ENCODE data around the gene IPO11. TPM values are rescaled to one million over a fixed set of nuclear protein-coding genes. Genes with fewer than 3 reads are reported as not detected.
A peak's percentile ranks its signal among the peaks of the same experiment; 100 is the strongest.

IPO11 gene
- total RNA-seq, 5 donors from 2014 or later (not counting 1 experiment from before 2014, with no cell fraction given), result 17.4 to 25.7 (median 24.7) TPM

GRCh38 chr5:62403411-62404250 lies 8.9 kb upstream of the IPO11 start, which contains the start of gene DIMT1:
TSS of gene DIMT1 (minus strand) at chr5:62403905. CDS start at chr5:62403772, 133 bp downstream.
- CTCF ChIA-PET, result interaction anchor here (0.7 to 2.7 kb wide), 13 partner anchors 9 to 1709 kb away, joined by 3 to 21 read pairs (median 4); partner anchors contain the start of genes IPO11 (in 1 of the 2), KIF2A (in 1 of the 2) and LRRC70 (in 1 of the 2)
- peak; percentile 76 to 95 (median 90) for DNase-seq

DNA sequence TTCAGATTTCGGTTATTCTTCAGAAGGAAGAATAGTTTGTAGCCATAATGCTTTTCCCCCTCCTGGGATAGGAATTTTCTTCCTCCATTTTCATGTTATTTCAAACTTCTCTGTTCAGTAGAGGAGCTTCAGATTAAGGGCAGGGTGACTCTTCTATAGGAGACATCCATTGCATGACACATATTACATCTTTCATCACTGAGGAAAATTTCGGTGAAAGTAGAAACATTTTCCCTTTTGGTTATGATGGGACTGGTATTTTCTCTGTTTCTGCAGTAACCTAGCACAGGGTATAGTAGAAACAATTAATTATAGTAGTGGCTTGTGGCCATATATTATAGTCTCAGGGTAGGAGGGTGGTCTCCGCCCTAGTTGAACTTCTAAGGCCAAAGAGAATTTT lies 1.1 kb downstream of the IPO11 start:
- no peak for ATAC-seq (replicated peaks in 1 of 4)
- Mint-ChIP-seq H3K36me3 (peaks cover 10% of the 10 kb centered on the region), H3K9me3 (no peaks in the 10 kb centered on the region), H3K27me3 (peaks cover 0 to 2% of the 10 kb centered on the region in 2 donors), H3K27ac (no peak overlapping the region), H3K4me3 (peak overlapping the region; percentile 87 to 91 (median 88)), H3K4me1 (peaks cover 26 to 34% (median 31%) of the 10 kb centered on the region in 3 donors)
- no peaks in the 10 kb centered on the region for H3K9me3 ChIP-seq
- POLR2A ChIA-PET, result interaction anchor here (1.5 to 2.6 kb wide), 3 partner anchors 10 to 108 kb away, joined by 6 to 70 read pairs (median 9); partner anchors contain the start of genes DIMT1 (in 2 of the 2) and KIF2A (in 1 of the 2)
- no CpG with 5 or more reads among the region's 3 CpGs for WGBS (ENCODE audit: insufficient coverage)
- peaks cover 13 to 15% of the 10 kb centered on the region in 2 experiments for H3K4me1 ChIP-seq (ENCODE audit: control insufficient read depth in 1 of 2, extremely low read depth in 1 of 2, insufficient read depth in 2 of 2, low read length in 2 of 2)
- CTCF ChIA-PET, result interaction anchor here (0.6 to 1.3 kb wide), 3 partner anchors 8 to 11 kb away, joined by 3 to 4 read pairs (median 3); partner anchors contain the start of gene DIMT1 (in 1 of the 2)
- H3K27me3 ChIP-seq (replicated peaks in 1 of 2; ENCODE audit: control insufficient read depth in 2 of 2, extremely low read depth in 1 of 2, insufficient read depth in 2 of 2, low read length in 1 of 2), result no peaks in the 10 kb centered on the region
- H3K36me3 ChIP-seq (ENCODE audit: control insufficient read depth in 2 of 2, extremely low read depth in 1 of 2, insufficient read depth in 1 of 2, low read length in 1 of 2), result peaks cover 0 to 5% of the 10 kb centered on the region in 2 donors
- DNase-seq, result no peak
- peak overlapping the region; percentile 93 to 98 for H3K4me3 ChIP-seq (ENCODE audit: control insufficient read depth in 1 of 2, extremely low read depth in 1 of 2, low read length in 1 of 2)
- H3K27ac ChIP-seq (ENCODE audit: low read length), result no peak overlapping the region

More at GRCh38 chr5:62403411-62404250, 8.9 kb upstream of the IPO11 start, which contains the start of gene DIMT1:
- POLR2A ChIA-PET, result interaction anchor here (0.5 to 3.8 kb wide), 14 partner anchors 9 to 1072 kb away, joined by 3 to 70 read pairs (median 5); partner anchors contain the start of genes IPO11 (in 2 of the 2) and KIF2A (in 1 of the 2)
- ATAC-seq (replicated peaks in 1 of 4), result peak; percentile 97 to 99 (median 98)
- Histone ChIP-seq H3K27ac (ENCODE audit: low read length) (peak within 1 kb of the TSS; percentile 86), H3K27me3 (replicated peaks in 1 of 2; ENCODE audit: control insufficient read depth in 2 of 2, extremely low read depth in 1 of 2, insufficient read depth in 2 of 2, low read length in 1 of 2) (no peaks in the 10 kb centered on the region), H3K36me3 (ENCODE audit: control insufficient read depth in 2 of 2, extremely low read depth in 1 of 2, insufficient read depth in 1 of 2, low read length in 1 of 2) (peaks cover 0 to 11% of the 10 kb centered on the region in 2 donors), H3K4me1 (ENCODE audit: control insufficient read depth in 1 of 2, extremely low read depth in 1 of 2, insufficient read depth in 2 of 2, low read length in 2 of 2) (peaks cover 4 to 14% of the 10 kb centered on the region in 2 experiments), H3K9me3 (no peaks in the 10 kb centered on the region), H3K4me3 (ENCODE audit: control insufficient read depth in 1 of 2, extremely low read depth in 1 of 2, low read length in 1 of 2) (peak within 1 kb of the TSS; percentile 80 to 92)
- Mint-ChIP-seq H3K4me1 (peaks cover 27 to 33% (median 28%) of the 10 kb centered on the region in 3 donors), H3K36me3 (peaks cover 14% of the 10 kb centered on the region), H3K9me3 (no peaks in the 10 kb centered on the region), H3K4me3 (peak within 1 kb of the TSS; percentile 92 to 97 (median 96)), H3K27ac (peak within 1 kb of the TSS; percentile 88 to 89), H3K27me3 (no peaks in the 10 kb centered on the region)
- WGBS (ENCODE audit: insufficient coverage), result under 1% methylated on average over 66 of the region's 66 CpGs

- CTCF ChIA-PET, result interaction anchor here (0.5 to 1.5 kb wide), 2 partner anchors 16 to 45 kb away, joined by 3 to 5 read pairs; no protein-coding TSS in a partner anchor
- DNase-seq (no peak), ATAC-seq (replicated peaks in 1 of 4) (no peak)
- Mint-ChIP-seq H3K9me3 (no peaks in the 10 kb centered on the region), H3K27me3 (no peaks in the 10 kb centered on the region), H3K27ac (no peak overlapping the region), H3K4me1 (peaks cover 32 to 36% (median 35%) of the 10 kb centered on the region in 3 donors), H3K36me3 (peaks cover 18% of the 10 kb centered on the region), H3K4me3 (no peak overlapping the region)
- Histone ChIP-seq H3K4me1 (ENCODE audit: control insufficient read depth in 1 of 2, extremely low read depth in 1 of 2, insufficient read depth in 2 of 2, low read length in 2 of 2) (peaks cover under 1 to 5% of the 10 kb centered on the region in 2 experiments), H3K4me3 (ENCODE audit: control insufficient read depth in 1 of 2, extremely low read depth in 1 of 2, low read length in 1 of 2) (no peak overlapping the region), H3K9me3 (no peaks in the 10 kb centered on the region), H3K27ac (ENCODE audit: low read length) (no peak overlapping the region), H3K36me3 (ENCODE audit: control insufficient read depth in 2 of 2, extremely low read depth in 1 of 2, insufficient read depth in 1 of 2, low read length in 1 of 2) (peaks cover 0 to 10% of the 10 kb centered on the region in 2 donors), H3K27me3 (replicated peaks in 1 of 2; ENCODE audit: control insufficient read depth in 2 of 2, extremely low read depth in 1 of 2, insufficient read depth in 2 of 2, low read length in 1 of 2) (no peaks in the 10 kb centered on the region)
- WGBS (ENCODE audit: insufficient coverage), result no CpG with 5 or more reads among the region's 4 CpGs
- POLR2A ChIA-PET, result no interaction called here
Measured at GRCh38 chr5:62418462-62419076, 6.0 kb downstream of the IPO11 start.

DNA sequence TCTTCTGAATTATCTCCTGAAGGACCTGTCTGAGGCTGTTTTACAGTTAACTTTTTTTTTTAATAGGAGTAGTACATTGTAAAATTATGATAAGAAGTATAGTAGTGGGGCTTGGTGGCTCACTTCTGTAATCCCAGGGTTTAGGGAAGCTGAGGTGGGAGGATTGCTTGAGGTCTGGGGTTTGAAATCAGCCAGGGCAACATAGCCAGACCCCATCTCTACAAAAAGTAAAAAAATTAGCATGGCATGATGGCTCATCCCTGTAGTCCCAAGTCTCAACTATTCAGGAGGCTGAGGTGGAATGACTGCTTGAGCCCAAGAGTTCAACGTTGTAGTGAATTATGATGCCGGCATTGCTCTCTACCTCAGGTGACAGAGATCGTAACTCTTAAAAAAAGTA lies 7.0 kb downstream of the IPO11 start:
- no peaks in the 10 kb centered on the region for H3K27me3 ChIP-seq (replicated peaks in 1 of 2; ENCODE audit: control insufficient read depth in 2 of 2, extremely low read depth in 1 of 2, insufficient read depth in 2 of 2, low read length in 1 of 2)
- no peak overlapping the region for H3K27ac ChIP-seq (ENCODE audit: low read length)
- ATAC-seq (replicated peaks in 1 of 4), result no peak
- peaks cover 0 to 13% of the 10 kb centered on the region in 2 donors for H3K36me3 ChIP-seq (ENCODE audit: control insufficient read depth in 2 of 2, extremely low read depth in 1 of 2, insufficient read depth in 1 of 2, low read length in 1 of 2)
- H3K4me1 Mint-ChIP-seq, result peaks cover 27 to 31% (median 29%) of the 10 kb centered on the region in 3 donors
- H3K4me3 Mint-ChIP-seq, result no peak overlapping the region
- no peak overlapping the region for H3K4me3 ChIP-seq (ENCODE audit: control insufficient read depth in 1 of 2, extremely low read depth in 1 of 2, low read length in 1 of 2)
- no CpG with 5 or more reads among the region's 3 CpGs for WGBS (ENCODE audit: insufficient coverage)
- H3K4me1 ChIP-seq (ENCODE audit: control insufficient read depth in 1 of 2, extremely low read depth in 1 of 2, insufficient read depth in 2 of 2, low read length in 2 of 2), result no peaks in the 10 kb centered on the region
- H3K9me3 ChIP-seq, result no peaks in the 10 kb centered on the region
- ChIA-PET POLR2A (interaction anchor here in 1 of 2 donors (0.6 kb wide), 1 partner anchor 31 kb away, joined by 3 read pairs; no protein-coding TSS in a partner anchor), CTCF (interaction anchor here (0.6 to 1.5 kb wide), 2 partner anchors 17 to 64 kb away, joined by 3 to 4 read pairs; no protein-coding TSS in a partner anchor)
- H3K27me3 Mint-ChIP-seq, result no peaks in the 10 kb centered on the region
- H3K27ac Mint-ChIP-seq, result no peak overlapping the region
- no peaks in the 10 kb centered on the region for H3K9me3 Mint-ChIP-seq
- DNase-seq, result no peak
- H3K36me3 Mint-ChIP-seq, result peaks cover 21% of the 10 kb centered on the region

DNA sequence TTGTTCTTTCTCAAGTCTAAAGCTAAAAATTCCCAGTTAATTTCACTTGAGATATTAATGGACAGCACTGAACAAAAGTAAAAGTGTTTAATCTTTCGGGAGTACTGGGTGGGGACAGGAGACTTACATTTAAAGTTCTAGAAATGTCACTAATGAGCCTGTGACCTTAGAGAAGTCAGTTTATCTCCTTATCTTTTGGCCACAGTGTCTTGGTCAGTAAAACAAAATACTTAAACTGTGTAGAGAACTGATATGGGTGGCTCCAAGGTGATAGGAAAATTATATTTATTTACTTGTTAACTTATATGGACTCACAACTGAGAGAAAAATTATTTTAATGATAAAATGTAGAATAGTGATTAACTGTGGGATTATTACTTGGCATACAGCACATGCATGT lies 8.9 kb downstream of the IPO11 start:
- H3K27me3 ChIP-seq (replicated peaks in 1 of 2; ENCODE audit: control insufficient read depth in 2 of 2, extremely low read depth in 1 of 2, insufficient read depth in 2 of 2, low read length in 1 of 2), result no peaks in the 10 kb centered on the region
- no peak overlapping the region for H3K4me3 ChIP-seq (ENCODE audit: control insufficient read depth in 1 of 2, extremely low read depth in 1 of 2, low read length in 1 of 2)
- Mint-ChIP-seq H3K27me3 (no peaks in the 10 kb centered on the region), H3K9me3 (no peaks in the 10 kb centered on the region), H3K27ac (no peak overlapping the region), H3K36me3 (peaks cover 18% of the 10 kb centered on the region), H3K4me1 (peaks cover 28 to 39% (median 35%) of the 10 kb centered on the region in 3 donors), H3K4me3 (no peak overlapping the region)
- POLR2A ChIA-PET, result no interaction called here
- peaks cover 0 to 15% of the 10 kb centered on the region in 2 donors for H3K36me3 ChIP-seq (ENCODE audit: control insufficient read depth in 2 of 2, extremely low read depth in 1 of 2, insufficient read depth in 1 of 2, low read length in 1 of 2)
- DNase-seq (no peak), ATAC-seq (replicated peaks in 1 of 4) (no peak)
- CTCF ChIA-PET, result interaction anchor here in 1 of 2 donors (1.1 kb wide), 1 partner anchor 8 kb away, joined by 4 read pairs; no protein-coding TSS in a partner anchor
- no peak overlapping the region for H3K27ac ChIP-seq (ENCODE audit: low read length)
- no CpG with 5 or more reads among the region's 1 CpG for WGBS (ENCODE audit: insufficient coverage)
- no peaks in the 10 kb centered on the region for H3K4me1 ChIP-seq (ENCODE audit: control insufficient read depth in 1 of 2, extremely low read depth in 1 of 2, insufficient read depth in 2 of 2, low read length in 2 of 2)
- H3K9me3 ChIP-seq, result no peaks in the 10 kb centered on the region

Measured in T-cell (primary cell).